NB4 (cell line): ENCODE measurements around the gene CFD.

Experiments used
- CTCF ChIP-seq: IDR thresholded peaks from one replicate; pipeline ENCODE4 v1.5.1; 2012; ENCODE audit warnings: low read depth, low read length
- MAX ChIP-seq: IDR thresholded peaks from 2 replicates; pipeline ENCODE4 v1.6.1; 2011; ENCODE audit warnings: low read depth, low read length
- MYC ChIP-seq: IDR thresholded peaks from 2 replicates; pipeline ENCODE4 v1.6.1; 2011; ENCODE audit warnings: low read depth, low read length
- POLR2A ChIP-seq: IDR thresholded peaks from 2 replicates; pipeline ENCODE4 v1.6.1; 2011; ENCODE audit warnings: mild to moderate bottlenecking; ENCODE audit not compliant: insufficient read length; ENCODE audit errors: extremely low read depth

- TF ChIP-seq CTCF, result no peak
- no peak for TF ChIP-seq POLR2A
- TF ChIP-seq MAX, result no peak
- no peak for TF ChIP-seq MYC
Observed at GRCh38 chr19:834216-834615, 25.2 kb upstream of the CFD start.
